ENCODE results near the gene RAX. TPM values are rescaled to one million over a fixed set of nuclear protein-coding genes. Genes with fewer than 3 reads are reported as not detected.
A peak's percentile ranks its signal among the peaks of the same experiment; 100 is the strongest.

RAX gene
- total and polyA plus RNA-seq, 2 of the 8 experiments (the other 6 are each of a cell fraction or from before 2014, with no cell fraction given), result 0.12 to 0.52 TPM

DNA sequence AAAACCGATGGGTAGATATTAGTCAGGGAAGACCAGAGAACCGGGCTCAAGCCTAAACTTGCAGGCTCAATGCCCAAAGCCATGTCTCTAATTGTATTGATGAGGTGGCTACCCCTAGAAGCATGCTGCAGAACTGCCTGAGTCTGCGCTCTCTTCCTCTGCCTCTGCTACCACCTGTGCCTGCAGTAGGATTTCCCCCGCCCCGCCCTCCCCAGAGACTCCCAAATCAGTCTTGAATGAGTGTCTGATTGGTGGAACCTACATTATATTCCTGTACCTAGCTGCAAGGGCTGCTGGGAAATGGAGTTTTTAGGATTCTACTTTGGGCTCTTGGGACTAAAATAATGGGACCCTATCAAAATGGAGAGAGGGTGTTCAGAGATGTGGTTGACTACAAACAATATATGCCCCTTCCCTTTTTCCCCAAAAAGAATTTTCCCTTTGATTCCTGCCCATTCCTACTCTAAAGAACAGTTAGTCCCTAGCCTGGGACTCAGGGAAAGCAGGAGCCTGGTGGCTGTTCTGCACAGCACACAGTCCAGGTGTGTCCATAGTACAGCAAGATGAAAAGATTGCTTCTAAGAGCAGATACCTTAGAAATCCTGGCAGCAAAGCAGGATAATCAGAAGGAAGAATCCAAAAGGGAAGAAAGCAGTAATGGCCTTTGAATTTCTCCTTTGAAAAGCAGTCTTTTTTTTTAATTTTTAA, 40.8 kb downstream of the RAX start:
- FAIRE-seq, result no peak
- Histone ChIP-seq H2BK120ac (replicated peaks; ENCODE audit: low read depth, low read length) (no peak overlapping the region), H3K79me2 (ENCODE audit: control insufficient read depth in 1 of 2, insufficient read depth in 2 of 2, low read length in 2 of 2) (no peaks in the 10 kb centered on the region)

More for the DNA sequence above, 40.8 kb downstream of the RAX start:
- no peaks in the 10 kb centered on the region for H3K4me1 ChIP-seq (replicated peaks in 1 of 4; ENCODE audit: control insufficient read depth in 3 of 4, insufficient read depth in 4 of 4, low read length in 3 of 4)
- no peak overlapping the region for H4K8ac ChIP-seq (ENCODE audit: extremely low read depth, insufficient read depth, low read length)
- no peak overlapping the region for H3K9ac ChIP-seq (replicated peaks in 1 of 4; ENCODE audit: extremely low read depth in 1 of 4, low read depth in 3 of 4, low read length in 3 of 4)
- no peak overlapping the region for H3K56ac ChIP-seq (replicated peaks; ENCODE audit: insufficient read length, low read depth, low read length)
- no peak overlapping the region for H4K5ac ChIP-seq (ENCODE audit: insufficient read length, low read depth, low read length)
- no peaks in the 10 kb centered on the region; a peak in 2 of 7 replicates for H3K27me3 ChIP-seq (replicated peaks in 1 of 4; ENCODE audit: control insufficient read depth in 3 of 4, extremely low read depth in 1 of 4, insufficient read depth in 3 of 4, low read length in 3 of 4)
- no peaks in the 10 kb centered on the region for H4K20me1 ChIP-seq (replicated peaks in 1 of 2; ENCODE audit: control insufficient read depth in 1 of 2, insufficient read depth in 2 of 2, low read length in 2 of 2)
- peak in 1 of 2 experiments; percentile 23 for DNase-seq (ENCODE audit: low read depth in 1 of 2, low spot score in 2 of 2)
- no peak overlapping the region for H3K23ac ChIP-seq (ENCODE audit: insufficient read length)
- H3K79me1 ChIP-seq (ENCODE audit: low read depth, low read length), result no peaks in the 10 kb centered on the region
- no peak overlapping the region for H3K27ac ChIP-seq (ENCODE audit: low read depth, low read length)
- TF ChIP-seq GTF2F1 (IDR thresholded peaks at IDR 0.05; ENCODE audit: borderline replicate concordance, low read depth, low read length) (no peak), SIX5 (IDR thresholded peaks at IDR 0.05; ENCODE audit: low read depth, low read length) (peak; percentile 54)
- H3K36me3 ChIP-seq (ENCODE audit: control insufficient read depth in 2 of 4, insufficient read depth in 4 of 4, low read length in 3 of 4), result no peaks in the 10 kb centered on the region
- no peak overlapping the region for H3K18ac ChIP-seq (ENCODE audit: extremely low read depth, low read length)
- no peaks in the 10 kb centered on the region for H3K9me3 ChIP-seq (ENCODE audit: insufficient read depth in 2 of 2, low read depth in 1 of 2, low read length in 1 of 2)
- no peaks in the 10 kb centered on the region for H3K23me2 ChIP-seq (ENCODE audit: low read depth, low read length)
- H4K91ac ChIP-seq (replicated peaks; ENCODE audit: insufficient read length, low read length), result no peak overlapping the region
- H2BK12ac ChIP-seq (ENCODE audit: low read depth, low read length), result no peak overlapping the region
- POLR2A ChIA-PET (ENCODE audit: partially characterized antibody), result interaction anchor here (0.7 kb wide), 1 partner anchor 561 kb away, joined by 3 read pairs; the partner anchor contains the start of gene MALT1
- no peak overlapping the region for H3K4me3 ChIP-seq (ENCODE audit: extremely low read depth in 1 of 4, insufficient read depth in 2 of 4, low read depth in 3 of 4, low read length in 4 of 4)
- CTCF ChIA-PET (ENCODE audit: partially characterized antibody), result interaction anchor here (0.8 to 3.1 kb wide), 3 partner anchors 12 to 44 kb away, joined by 3 to 19 read pairs (median 9); partner anchors contain the start of gene GRP
- H2AFZ ChIP-seq (ENCODE audit: low read length), result 0 out of 2 replicates have a peak overlapping the region, but pooled peaks have one; percentile 16
- H2BK15ac ChIP-seq (ENCODE audit: low read length), result no peak overlapping the region
- no peak overlapping the region for H3K14ac ChIP-seq (ENCODE audit: insufficient read length)
- 63% methylated on average over 5 of the region's 5 CpGs; no CpG with 5 or more reads in 1 of the 2 experiments for WGBS, 2 experiments (ENCODE audit: extremely low coverage in 1 of 2, insufficient coverage in 1 of 2, insufficient read length in 1 of 2, insufficient replicate concordance in 2 of 2, low coverage in 1 of 2, low lambda C conversion rate in 2 of 2, missing lambda C conversion rate in 1 of 2)
- no peak overlapping the region for H2BK20ac ChIP-seq (ENCODE audit: low read length)
- H3K4ac ChIP-seq (replicated peaks; ENCODE audit: insufficient read length, low read depth, low read length), result no peak overlapping the region
- no peak overlapping the region for H2BK5ac ChIP-seq (ENCODE audit: low read depth, low read length)
- no peak overlapping the region for H3K4me2 ChIP-seq (ENCODE audit: insufficient read depth in 1 of 2, low read depth in 2 of 2, low read length in 2 of 2)
- H2AK5ac ChIP-seq (ENCODE audit: low read depth, low read length), result no peak overlapping the region
